CD4-positive, CD25-positive, alpha-beta regulatory T cell (primary cell): ENCODE results near the gene ZNF407. TPM values are rescaled to one million over a fixed set of nuclear protein-coding genes. Genes with fewer than 3 reads are reported as not detected.
"Not testable (repeated sequence)": the region's sequence is repeated elsewhere in the genome, so short reads cannot be mapped to it uniquely, and the experiment has no call there.

Experiments used
- ATAC-seq, 2 donors: fragments of 150-1000 bp; cut with Tn5 transposase; one replicate each; pipeline ENCODE4 v1.10.0; 2021; ENCODE audit warnings: low read depth in 2 of 2, moderate number of reproducible peaks in 2 of 2, moderate library complexity in 1 of 2
- DNase-seq, 3 donors: peaks; one replicate each; pipeline versions ENCODE4 v3.0.0 to v3.0.0-alpha.2; 2012 to 2022; ENCODE audit warnings: mixed read lengths in 1 of 3
- H3K27ac ChIP-seq: one replicate; pipeline ENCODE4 v1.7.0; 2013; ENCODE audit warnings: mild to moderate bottlenecking, low read length; ENCODE audit not compliant: insufficient read depth, poor library complexity, severe bottlenecking
- H3K27me3 ChIP-seq: one replicate; pipeline ENCODE4 v1.7.0; 2013; ENCODE audit warnings: low read length; ENCODE audit not compliant: control insufficient read depth, insufficient read depth
- H3K36me3 ChIP-seq: one replicate; pipeline ENCODE4 v1.7.0; 2013; ENCODE audit warnings: mild to moderate bottlenecking, low read length, moderate library complexity; ENCODE audit not compliant: control insufficient read depth, insufficient read depth
- H3K4me1 ChIP-seq: 2 replicates; pipeline ENCODE4 v1.7.0; 2013; ENCODE audit warnings: mild to moderate bottlenecking, low read length; ENCODE audit not compliant: insufficient read depth, control insufficient read depth, poor library complexity, severe bottlenecking
- H3K4me3 ChIP-seq: one replicate; pipeline ENCODE4 v1.7.0; 2013; ENCODE audit warnings: low read depth, mild to moderate bottlenecking, low read length, moderate library complexity
- H3K9me3 ChIP-seq, 2 experiments: 1 replicate in 1 of 2; 2 replicates in 1 of 2; pipeline ENCODE4 v1.7.0; 2013; ENCODE audit warnings: low read length in 2 of 2, mild to moderate bottlenecking in 1 of 2, moderate library complexity in 1 of 2; ENCODE audit not compliant: control insufficient read depth in 2 of 2
- H3K27ac Mint-ChIP-seq, 3 donors: one replicate each; pipeline ENCODE4 v1.8.0; 2020 to 2022; ENCODE audit warnings: mild to moderate bottlenecking in 3 of 3, mixed read lengths in 3 of 3, moderate library complexity in 2 of 3
- H3K27me3 Mint-ChIP-seq: one replicate; pipeline ENCODE4 v1.8.0; 2022; ENCODE audit warnings: mild to moderate bottlenecking, mixed read lengths
- H3K36me3 Mint-ChIP-seq: one replicate; pipeline ENCODE4 v1.8.0; 2020; ENCODE audit warnings: mixed read lengths
- H3K4me1 Mint-ChIP-seq, 4 donors: one replicate each; pipeline ENCODE4 v1.8.0; 2020 to 2022; ENCODE audit warnings: mixed read lengths in 4 of 4, mild to moderate bottlenecking in 1 of 4
- H3K4me3 Mint-ChIP-seq, 4 donors: one replicate each; pipeline ENCODE4 v1.8.0; 2020 to 2022; ENCODE audit warnings: mild to moderate bottlenecking in 4 of 4, mixed read lengths in 4 of 4, moderate library complexity in 3 of 4
- H3K9me3 Mint-ChIP-seq, 7 donors: one replicate each; pipeline ENCODE4 v1.8.0; 2020 to 2022; ENCODE audit warnings: mixed read lengths in 7 of 7, mild to moderate bottlenecking in 3 of 7, moderate library complexity in 2 of 7
- polyA plus RNA-seq, 4 donors: library from polyadenylated mRNA; unstranded; fragments of 300-500 nt; fragmentation: Illumina TruSeq; gene quantifications; one replicate each; pipeline ENCODE4 v1.2.3, GENCODE V29; 2021
- total RNA-seq: library from RNA; stranded (reverse); gene quantifications from one replicate; pipeline ENCODE4 v1.2.3, GENCODE V29; 2022

ZNF407 gene
- total and polyA plus RNA-seq, 5 donors from 2014 or later, result 2.0 to 34.0 (median 3.8) TPM

- H3K9me3 Mint-ChIP-seq, result peaks cover 0 to 9% (median 0%) of the 10 kb centered on the region in 7 donors
- DNase-seq (no peak), ATAC-seq (no peak)
- H3K27me3 Mint-ChIP-seq, result peaks cover 8% of the 10 kb centered on the region
- Histone ChIP-seq H3K4me1 (no peaks in the 10 kb centered on the region), H3K9me3 (no peaks in the 10 kb centered on the region), H3K27ac (no peak overlapping the region), H3K36me3 (no peaks in the 10 kb centered on the region), H3K27me3 (no peaks in the 10 kb centered on the region), H3K4me3 (no peak overlapping the region)
- no peak overlapping the region for H3K4me3 Mint-ChIP-seq
- no peak overlapping the region for H3K27ac Mint-ChIP-seq
- no peaks in the 10 kb centered on the region for H3K36me3 Mint-ChIP-seq
- H3K4me1 Mint-ChIP-seq, result no peaks in the 10 kb centered on the region
Measured at GRCh38 chr18:74562131-74562730, 35.4 kb upstream of the ZNF407 start.

- DNase-seq (no peak), ATAC-seq (no peak)
- no peaks in the 10 kb centered on the region for H3K36me3 Mint-ChIP-seq
- no peak overlapping the region for H3K27ac Mint-ChIP-seq
- Histone ChIP-seq H3K27me3 (no peaks in the 10 kb centered on the region), H3K4me3 (no peak overlapping the region), H3K27ac (no peak overlapping the region), H3K36me3 (no peaks in the 10 kb centered on the region), H3K9me3 (no peaks in the 10 kb centered on the region), H3K4me1 (no peaks in the 10 kb centered on the region)
- no peak overlapping the region for H3K4me3 Mint-ChIP-seq
- H3K27me3 Mint-ChIP-seq, result peaks cover 6% of the 10 kb centered on the region
- H3K4me1 Mint-ChIP-seq, result no peaks in the 10 kb centered on the region
- peaks cover 0 to 11% (median 1%) of the 10 kb centered on the region in 7 donors for H3K9me3 Mint-ChIP-seq
Measured at GRCh38 chr18:74562775-74563174, 34.9 kb upstream of the ZNF407 start.

- Histone ChIP-seq H3K9me3 (no peaks in the 10 kb centered on the region), H3K27ac (no peak overlapping the region), H3K27me3 (no peaks in the 10 kb centered on the region), H3K4me3 (no peak overlapping the region), H3K36me3 (no peaks in the 10 kb centered on the region), H3K4me1 (no peaks in the 10 kb centered on the region)
- DNase-seq, result no peak
- no peak overlapping the region for H3K27ac Mint-ChIP-seq
- H3K4me1 Mint-ChIP-seq, result no peaks in the 10 kb centered on the region
- ATAC-seq, result no peak
- H3K36me3 Mint-ChIP-seq, result no peaks in the 10 kb centered on the region
- H3K9me3 Mint-ChIP-seq, result peaks cover 0 to 11% (median 1%) of the 10 kb centered on the region in 7 donors
- no peak overlapping the region for H3K4me3 Mint-ChIP-seq
- peaks cover 6% of the 10 kb centered on the region for H3K27me3 Mint-ChIP-seq
Measured at GRCh38 chr18:74563999-74564398, 33.7 kb upstream of the ZNF407 start.

- H3K9me3 Mint-ChIP-seq, result peaks cover 0 to 11% (median 2%) of the 10 kb centered on the region in 7 donors
- not testable (repeated sequence) for DNase-seq, H3K36me3 Mint-ChIP-seq, H3K27me3 ChIP-seq, H3K4me1 Mint-ChIP-seq, H3K36me3 ChIP-seq, H3K4me1 ChIP-seq, H3K4me3 Mint-ChIP-seq, H3K4me3 ChIP-seq, H3K27ac Mint-ChIP-seq, ATAC-seq, H3K9me3 ChIP-seq, H3K27ac ChIP-seq
- peaks cover 12% of the 10 kb centered on the region for H3K27me3 Mint-ChIP-seq
Measured at GRCh38 chr18:74565164-74565563, 32.5 kb upstream of the ZNF407 start.

GRCh38 chr18:74565993-74566392, 31.7 kb upstream of the ZNF407 start:
- not testable (repeated sequence) for ATAC-seq, H3K4me1 Mint-ChIP-seq, H3K4me3 Mint-ChIP-seq, DNase-seq, H3K9me3 ChIP-seq, H3K27ac ChIP-seq, H3K27ac Mint-ChIP-seq, H3K4me3 ChIP-seq, H3K27me3 ChIP-seq, H3K36me3 ChIP-seq, H3K36me3 Mint-ChIP-seq, H3K4me1 ChIP-seq
- peaks cover 0 to 11% (median 2%) of the 10 kb centered on the region in 7 donors for H3K9me3 Mint-ChIP-seq
- peaks cover 17% of the 10 kb centered on the region for H3K27me3 Mint-ChIP-seq

GRCh38 chr18:74567822-74568221, 29.8 kb upstream of the ZNF407 start:
- no peaks in the 10 kb centered on the region for H3K36me3 ChIP-seq
- no peak overlapping the region for H3K27ac Mint-ChIP-seq
- H3K4me1 Mint-ChIP-seq, result no peaks in the 10 kb centered on the region
- ATAC-seq, result no peak
- H3K36me3 Mint-ChIP-seq, result no peaks in the 10 kb centered on the region
- no peaks in the 10 kb centered on the region for H3K27me3 ChIP-seq
- no peak overlapping the region for H3K4me3 ChIP-seq
- peaks cover 20% of the 10 kb centered on the region for H3K27me3 Mint-ChIP-seq
- no peaks in the 10 kb centered on the region for H3K4me1 ChIP-seq
- no peak overlapping the region for H3K27ac ChIP-seq
- H3K4me3 Mint-ChIP-seq, result no peak overlapping the region
- H3K9me3 ChIP-seq, result no peaks in the 10 kb centered on the region
- DNase-seq, result no peak
- peaks cover 0 to 11% (median 2%) of the 10 kb centered on the region in 7 donors for H3K9me3 Mint-ChIP-seq

GRCh38 chr18:74569401-74569800, 28.3 kb upstream of the ZNF407 start:
- Histone ChIP-seq H3K27ac (no peak overlapping the region), H3K36me3 (no peaks in the 10 kb centered on the region), H3K27me3 (no peaks in the 10 kb centered on the region), H3K9me3 (no peaks in the 10 kb centered on the region), H3K4me3 (no peak overlapping the region), H3K4me1 (no peaks in the 10 kb centered on the region)
- no peak overlapping the region for H3K27ac Mint-ChIP-seq
- peaks cover 0 to 11% (median 2%) of the 10 kb centered on the region in 7 donors for H3K9me3 Mint-ChIP-seq
- H3K4me1 Mint-ChIP-seq, result no peaks in the 10 kb centered on the region
- no peak for DNase-seq
- H3K4me3 Mint-ChIP-seq, result no peak overlapping the region
- ATAC-seq, result no peak
- H3K27me3 Mint-ChIP-seq, result peaks cover 20% of the 10 kb centered on the region
- no peaks in the 10 kb centered on the region for H3K36me3 Mint-ChIP-seq

- DNase-seq (no peak), ATAC-seq (no peak)
- no peaks in the 10 kb centered on the region for H3K36me3 Mint-ChIP-seq
- no peaks in the 10 kb centered on the region for H3K27me3 ChIP-seq
- H3K9me3 Mint-ChIP-seq, result peaks cover 0 to 11% (median 2%) of the 10 kb centered on the region in 7 donors
- no peak overlapping the region for H3K4me3 Mint-ChIP-seq
- no peak overlapping the region for H3K4me3 ChIP-seq
- no peak overlapping the region for H3K27ac ChIP-seq
- no peaks in the 10 kb centered on the region for H3K36me3 ChIP-seq
- H3K27me3 Mint-ChIP-seq, result peaks cover 20% of the 10 kb centered on the region
- no peaks in the 10 kb centered on the region for H3K4me1 ChIP-seq
- H3K9me3 ChIP-seq, result no peaks in the 10 kb centered on the region
- H3K4me1 Mint-ChIP-seq, result no peaks in the 10 kb centered on the region
- no peak overlapping the region for H3K27ac Mint-ChIP-seq
Measured at GRCh38 chr18:74570266-74570665, 27.4 kb upstream of the ZNF407 start.
